ENCODE measurements around the gene ADISSP.

Gene ADISSP

GRCh38 chr20:3813848-3814581 lies 46.5 kb upstream of the ADISSP start (continued):
- TF ChIP-seq ZFHX2 (tag by site-specific recombination; conservative IDR thresholded peaks at IDR 0.05) (peak; percentile 57), WT1 (tag by site-specific recombination; IDR thresholded peaks at IDR 0.05) (peak; percentile 34; the same call in 1 of the 2 replicates), ZBTB48 (tag by site-specific recombination; IDR thresholded peaks at IDR 0.05) (no peak), ZNF654 (tag by site-specific recombination; IDR thresholded peaks at IDR 0.05; ENCODE audit: low read depth) (peak; percentile 47), ZNF558 (tag by site-specific recombination; IDR thresholded peaks at IDR 0.05) (peak; percentile 87), PRDM4 (tag by site-specific recombination; IDR thresholded peaks at IDR 0.05) (peak; percentile 27; the same call in 1 of the 2 replicates), ZNF473 (tag by site-specific recombination; IDR thresholded peaks at IDR 0.05) (no peak), ZNF777 (tag by site-specific recombination; IDR thresholded peaks at IDR 0.05; ENCODE audit: borderline replicate concordance) (no peak), ZNF426 (tag by site-specific recombination; IDR thresholded peaks at IDR 0.05) (peak; percentile 97), ZNF433 (tag by site-specific recombination; IDR thresholded peaks at IDR 0.05; ENCODE audit: low read depth) (peak; percentile 94), ZNF112 (tag by site-specific recombination; IDR thresholded peaks at IDR 0.05) (no peak), ZNF585B (tag by site-specific recombination; IDR thresholded peaks at IDR 0.05) (no peak), ZBTB11 (tag by site-specific recombination; conservative IDR thresholded peaks at IDR 0.05; ENCODE audit: low read depth) (peak; percentile 87), GLI2 (tag by site-specific recombination; IDR thresholded peaks at IDR 0.05; ENCODE audit: borderline replicate concordance, low read depth) (peak; percentile 69; the same call in 1 of the 2 replicates), ZNF837 (tag by site-specific recombination; IDR thresholded peaks at IDR 0.05) (no peak), SP3 (tag by site-specific recombination; IDR thresholded peaks at IDR 0.05) (peak; percentile 27; the same call in 1 of the 2 replicates), ZNF24 (tag by site-specific recombination; IDR thresholded peaks at IDR 0.05) (no peak), ZNF138 (tag by site-specific recombination; IDR thresholded peaks at IDR 0.05; ENCODE audit: borderline replicate concordance) (0 out of 2 replicates have a peak, but pooled peaks have one; percentile 83), SCRT2 (tag by site-specific recombination; IDR thresholded peaks at IDR 0.05) (no peak), EGR2 (tag by site-specific recombination; IDR thresholded peaks at IDR 0.05; ENCODE audit: low read depth) (peak; percentile 30; the same call in 1 of the 2 replicates), ZNF785 (tag by site-specific recombination; IDR thresholded peaks at IDR 0.05) (no peak), REST (tag by site-specific recombination; IDR thresholded peaks at IDR 0.05) (peak; percentile 71; the same call in 1 of the 2 replicates), INSM2 (tag by site-specific recombination; IDR thresholded peaks at IDR 0.05) (no peak), SCRT1 (tag by site-specific recombination; IDR thresholded peaks at IDR 0.05; ENCODE audit: borderline replicate concordance) (no peak), ZNF324 (tag by site-specific recombination; IDR thresholded peaks at IDR 0.05) (no peak), HOXA7 (CRISPR knock-in tag; IDR thresholded peaks at IDR 0.05; ENCODE audit: borderline replicate concordance) (no peak), ZSCAN4 (tag by site-specific recombination; IDR thresholded peaks at IDR 0.05) (0 out of 2 replicates have a peak, but pooled peaks have one; percentile 20), MYNN (tag by site-specific recombination; IDR thresholded peaks at IDR 0.05; ENCODE audit: borderline replicate concordance) (no peak)
